CD14-positive monocyte (primary cell): ENCODE data around the gene YWHAE. TPM values are rescaled to one million over a fixed set of nuclear protein-coding genes. Genes with fewer than 3 reads are reported as not detected.

Experiments used
- DNase-seq, 3 donors: peaks; one replicate each; pipeline ENCODE4 v3.0.0-alpha.2; 2011 to 2022
- H2AFZ ChIP-seq: 2 replicates; pipeline ENCODE4 v1.6.0; 2012; ENCODE audit warnings: mild to moderate bottlenecking, low read depth, low read length, inconsistent platforms; ENCODE audit not compliant: insufficient read depth, poor library complexity, severe bottlenecking
- H3K27ac ChIP-seq, 2 donors: 1 replicate in 1 of 2; 2 replicates in 1 of 2; pipeline ENCODE4 v1.5.1; 2012 to 2013; ENCODE audit warnings: low read length in 2 of 2, control low read depth in 1 of 2, inconsistent platforms in 1 of 2, low read depth in 1 of 2, mild to moderate bottlenecking in 1 of 2
- H3K27me3 ChIP-seq, 2 donors: one replicate each; pipeline versions ENCODE4 v1.6.0 to v1.6.1; 2011 to 2013; ENCODE audit warnings: low read length in 2 of 2; ENCODE audit not compliant: control insufficient read depth in 2 of 2, insufficient read depth in 2 of 2
- H3K36me3 ChIP-seq, 2 donors: replicated peaks in 1 of 2; 1 replicate in 1 of 2; 2 replicates in 1 of 2; pipeline versions ENCODE4 v1.5.1 to v1.6.1; 2012 to 2013; ENCODE audit warnings: low read length in 2 of 2, control low read depth in 1 of 2, inconsistent platforms in 1 of 2, mild to moderate bottlenecking in 1 of 2; ENCODE audit not compliant: insufficient read depth in 2 of 2, control insufficient read depth in 1 of 2
- H3K4me1 ChIP-seq, 2 donors: 1 replicate in 1 of 2; 2 replicates in 1 of 2; pipeline versions ENCODE4 v1.5.1 to v1.6.1; 2012 to 2013; ENCODE audit warnings: low read length in 2 of 2, control low read depth in 1 of 2, inconsistent platforms in 1 of 2, mild to moderate bottlenecking in 1 of 2, moderate library complexity in 1 of 2; ENCODE audit not compliant: insufficient read depth in 2 of 2, control insufficient read depth in 1 of 2
- H3K4me2 ChIP-seq: replicated peaks from 2 replicates; pipeline ENCODE3; 2012; ENCODE audit warnings: low read length, moderate library complexity, mild to moderate bottlenecking; ENCODE audit not compliant: poor library complexity, severe bottlenecking; ENCODE audit errors: extremely low read depth
- H3K4me3 ChIP-seq, 3 experiments: fragments of 200-600 bp in 1 of 3; sonication (generic) in 1 of 3; replicated peaks in 1 of 3; 1 replicate in 2 of 3; 2 replicates in 1 of 3; pipeline ENCODE4 v1.5.1; 2011 to 2013; ENCODE audit warnings: low read length in 3 of 3, mild to moderate bottlenecking in 3 of 3, control low read depth in 2 of 3, low read depth in 2 of 3, inconsistent platforms in 1 of 3, moderate library complexity in 1 of 3
- H3K79me2 ChIP-seq: 2 replicates; pipeline ENCODE4 v1.6.0; 2012; ENCODE audit warnings: mild to moderate bottlenecking, control low read depth, inconsistent platforms, low read length, moderate library complexity; ENCODE audit not compliant: insufficient read depth
- H3K9ac ChIP-seq: 2 replicates; pipeline ENCODE4 v1.6.0; 2017; ENCODE audit warnings: low read length, mild to moderate bottlenecking; ENCODE audit not compliant: insufficient read depth, poor library complexity, severe bottlenecking
- H3K9me3 ChIP-seq, 2 donors: replicated peaks in 1 of 2; 1 replicate in 1 of 2; 2 replicates in 1 of 2; pipeline versions ENCODE4 v1.5.1 to v1.6.1; 2012 to 2013; ENCODE audit warnings: low read length in 2 of 2, control low read depth in 1 of 2; ENCODE audit not compliant: control insufficient read depth in 1 of 2, insufficient read depth in 1 of 2
- H4K20me1 ChIP-seq: 2 replicates; pipeline ENCODE4 v1.6.0; 2012; ENCODE audit warnings: mild to moderate bottlenecking, low read length, control low read depth, moderate library complexity; ENCODE audit not compliant: insufficient read depth
- H3K27ac Mint-ChIP-seq, 7 donors: one replicate each; pipeline ENCODE4 v1.8.0; 2020; ENCODE audit warnings: mild to moderate bottlenecking in 7 of 7, mixed read lengths in 7 of 7, moderate library complexity in 6 of 7, inconsistent platforms in 2 of 7
- H3K27me3 Mint-ChIP-seq, 3 donors: one replicate each; pipeline ENCODE4 v1.8.0; 2021 to 2022; ENCODE audit warnings: low read depth in 3 of 3, mild to moderate bottlenecking in 3 of 3, mixed read lengths in 3 of 3, moderate library complexity in 3 of 3, inconsistent platforms in 1 of 3
- H3K36me3 Mint-ChIP-seq, 2 donors: one replicate each; pipeline ENCODE4 v1.8.0; 2020; ENCODE audit warnings: mixed read lengths in 2 of 2, inconsistent platforms in 1 of 2, mild to moderate bottlenecking in 1 of 2
- H3K4me1 Mint-ChIP-seq: one replicate; pipeline ENCODE4 v1.8.0; 2020; ENCODE audit warnings: mild to moderate bottlenecking, mixed read lengths
- H3K4me3 Mint-ChIP-seq, 2 donors: one replicate each; pipeline ENCODE4 v1.8.0; 2020; ENCODE audit warnings: mild to moderate bottlenecking in 2 of 2, mixed read lengths in 2 of 2, moderate library complexity in 1 of 2
- H3K9me3 Mint-ChIP-seq, 7 donors: one replicate each; pipeline ENCODE4 v1.8.0; 2020 to 2022; ENCODE audit warnings: mixed read lengths in 7 of 7, mild to moderate bottlenecking in 6 of 7, moderate library complexity in 6 of 7, inconsistent platforms in 2 of 7
- CTCF ChIP-seq: fragments of 200-600 bp; IDR thresholded peaks from one replicate; pipeline ENCODE4 v1.8.0; 2022; ENCODE audit warnings: antibody characterized with exemption, mild to moderate bottlenecking
- WGBS: methylation state at CpG from one replicate; pipeline ENCODE4 v1.1.5; 2013; ENCODE audit warnings: missing lambda C conversion rate; ENCODE audit not compliant: insufficient coverage; 5-methylcytosine and 5-hydroxymethylcytosine counted together
- intact Hi-C, 2 donors: fragments of 100-400 bp; cut with micrococcal nuclease; formaldehyde crosslinking; loops; one replicate each; pipeline versions ENCODE4 v1.15.0 to v1.15.1; 2023
- polyA plus RNA-seq, 3 donors: library from polyadenylated mRNA; depleted of rRNA in 1 of 3; unstranded in 2 of 3; stranded (reverse) in 1 of 3; fragments of 300-500 nt in 2 of 3; fragments of >200 nt in 1 of 3; fragmentation: Illumina TruSeq in 2 of 3; gene quantifications; 1 replicate in 2 of 3; 2 replicates in 1 of 3; pipeline ENCODE4 v1.2.3, GENCODE V29; 2012 to 2021

Gene YWHAE
- polyA plus RNA-seq, 3 donors, result 165 to 185 (median 168) TPM

- H3K27ac ChIP-seq, result no peak overlapping the region
- H3K27me3 ChIP-seq, result peaks cover 0 to 14% of the 10 kb centered on the region in 2 donors
- no peaks in the 10 kb centered on the region for H3K9me3 ChIP-seq
- WGBS, result 90% methylated on average over 15 of the region's 18 CpGs
- no peaks in the 10 kb centered on the region for H3K36me3 Mint-ChIP-seq
- H3K4me3 Mint-ChIP-seq, result no peak overlapping the region
- DNase-seq, result no peak
- no peaks in the 10 kb centered on the region for H4K20me1 ChIP-seq
- H3K27ac Mint-ChIP-seq, result no peak overlapping the region
- no peak for TF ChIP-seq CTCF
- H3K9ac ChIP-seq, result no peak overlapping the region
- H3K4me1 Mint-ChIP-seq, result no peaks in the 10 kb centered on the region
- no peaks in the 10 kb centered on the region for H3K79me2 ChIP-seq
- no peak overlapping the region for H3K4me2 ChIP-seq
- no peak overlapping the region for H2AFZ ChIP-seq
- no peaks in the 10 kb centered on the region for H3K4me1 ChIP-seq
- peaks cover 16 to 34% (median 26%) of the 10 kb centered on the region in 3 donors for H3K27me3 Mint-ChIP-seq
- intact Hi-C loops, result no loop called here
- peaks cover 0 to 4% (median 0%) of the 10 kb centered on the region in 7 donors for H3K9me3 Mint-ChIP-seq
- H3K36me3 ChIP-seq, result no peaks in the 10 kb centered on the region
- no peak overlapping the region for H3K4me3 ChIP-seq
Measured at GRCh38 chr17:1302761-1303160, 97.3 kb downstream of the YWHAE start.

- no peaks in the 10 kb centered on the region for H3K4me1 Mint-ChIP-seq
- no peak overlapping the region for H3K27ac Mint-ChIP-seq
- no peak for DNase-seq
- Histone ChIP-seq H3K4me3 (no peak overlapping the region), H3K27ac (no peak overlapping the region), H2AFZ (no peak overlapping the region), H4K20me1 (no peaks in the 10 kb centered on the region), H3K27me3 (peaks cover 0 to 15% of the 10 kb centered on the region in 2 donors), H3K36me3 (no peaks in the 10 kb centered on the region), H3K4me2 (no peak overlapping the region), H3K9ac (no peak overlapping the region), H3K79me2 (no peaks in the 10 kb centered on the region), H3K4me1 (no peaks in the 10 kb centered on the region), H3K9me3 (no peaks in the 10 kb centered on the region)
- no peaks in the 10 kb centered on the region for H3K36me3 Mint-ChIP-seq
- H3K9me3 Mint-ChIP-seq, result peaks cover 0 to 3% (median 0%) of the 10 kb centered on the region in 7 donors
- no peak for TF ChIP-seq CTCF
- peaks cover 19 to 31% (median 31%) of the 10 kb centered on the region in 3 donors for H3K27me3 Mint-ChIP-seq
- no peak overlapping the region for H3K4me3 Mint-ChIP-seq
- intact Hi-C loops, result no loop called here
- WGBS, result 83% methylated on average over 10 of the region's 14 CpGs
Measured at GRCh38 chr17:1301546-1301945, 98.5 kb downstream of the YWHAE start.
